Transverse colon (tissue), 4 donors: ENCODE measurements around the gene EME2.

ENCODE experiments used
- CTCF ChIP-seq, 5 experiments: fragments of 200-600 bp in 3 of 5; fragments of 450-650 bp in 2 of 5; sonication (generic) in 3 of 5; IDR thresholded peaks; 1 replicate in 2 of 5; 2 replicates in 3 of 5; pipeline ENCODE4 v1.5.1; 2016 to 2017; ENCODE audit warnings: antibody characterized with exemption in 5 of 5, inconsistent platforms in 3 of 5, mild to moderate bottlenecking in 2 of 5, moderate library complexity in 1 of 5
- POLR2AphosphoS5 ChIP-seq, 3 donors: sonication (generic); formaldehyde crosslinking; IDR thresholded peaks; one replicate each; pipeline ENCODE4 v1.6.1; 2016; ENCODE audit warnings: antibody characterized with exemption in 3 of 3

DNA sequence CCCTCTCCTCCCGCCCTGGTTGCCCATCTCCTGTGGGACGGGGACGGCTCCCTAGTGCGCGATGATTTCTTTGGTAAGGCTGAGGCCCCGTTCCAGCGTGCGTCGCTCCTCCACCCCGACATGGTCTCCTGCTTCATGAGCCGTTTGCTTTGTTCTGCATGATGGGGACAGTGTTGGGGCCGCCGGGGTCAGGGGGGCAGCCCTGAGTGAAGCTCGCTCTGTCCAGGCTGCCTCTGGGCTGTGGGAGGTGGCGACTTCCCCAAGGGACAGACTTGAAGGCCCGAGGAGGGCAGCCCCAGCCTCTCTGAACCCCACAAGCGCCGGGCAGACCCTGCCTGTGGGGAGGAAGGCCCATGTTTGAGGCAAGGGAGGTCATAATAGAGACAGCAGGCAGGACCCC lies 13.7 kb upstream of the EME2 start:
- TF ChIP-seq CTCF (IDR thresholded peaks at IDR 0.05): no peak
- TF ChIP-seq POLR2AphosphoS5 (IDR thresholded peaks at IDR 0.05): no peak
